HepG2 (cell line): Measurements from ENCODE around the gene TIMM8B.

Source experiments
- CTCF ChIP-seq: sonication (generic); formaldehyde crosslinking; IDR thresholded peaks from 2 replicates; pipeline ENCODE4 v1.5.0; 2020; ENCODE audit warnings: mild to moderate bottlenecking, missing genetic modification reagents, moderate library complexity
- EHMT2 ChIP-seq: fragments of 200-600 bp; sonication (generic); IDR thresholded peaks from 2 replicates; pipeline ENCODE4 v1.7.0; 2017; ENCODE audit warnings: antibody characterized with exemption, low read depth, low read length, borderline replicate concordance
- GABPA ChIP-seq, 2 experiments: IDR thresholded peaks; 2 replicates each; pipeline ENCODE4 v1.6.1; 2011 to 2016; ENCODE audit warnings: low read depth in 2 of 2, low read length in 1 of 2, missing biosample characterization in 1 of 2, missing genetic modification characterization in 1 of 2
- GTF2F1 ChIP-seq: fragments of 150-350 bp; IDR thresholded peaks from 2 replicates; pipeline ENCODE4 v1.6.1; 2014; ENCODE audit warnings: low read length
- HDAC6 ChIP-seq: fragments of 200-600 bp; sonication (generic); IDR thresholded peaks from 2 replicates; pipeline ENCODE4 v1.7.0; 2017; ENCODE audit warnings: mild to moderate bottlenecking, antibody characterized with exemption, low read length, low read depth
- HMGXB3 ChIP-seq: sonication (generic); formaldehyde crosslinking; IDR thresholded peaks from 2 replicates; pipeline ENCODE4 v1.4.0; 2020; ENCODE audit warnings: missing genetic modification reagents, borderline replicate concordance
- MYC ChIP-seq: sonication (generic); formaldehyde crosslinking; IDR thresholded peaks from 2 replicates; pipeline ENCODE4 v1.9.0; 2021; ENCODE audit warnings: missing genetic modification reagents, borderline replicate concordance
- POLR2A ChIP-seq, 2 experiments: IDR thresholded peaks; 2 replicates each; pipeline ENCODE4 v1.6.1; 2011; ENCODE audit warnings: low read depth in 2 of 2, low read length in 2 of 2, mild to moderate bottlenecking in 1 of 2, moderate library complexity in 1 of 2; ENCODE audit not compliant: insufficient read depth in 1 of 2
- REST ChIP-seq, 2 experiments: IDR thresholded peaks; 2 replicates each; pipeline ENCODE4 v1.6.1; 2011 to 2012; ENCODE audit warnings: low read length in 2 of 2, borderline replicate concordance in 1 of 2, low read depth in 1 of 2, mild to moderate bottlenecking in 1 of 2, moderate library complexity in 1 of 2
- RNF219 ChIP-seq: sonication (generic); formaldehyde crosslinking; IDR thresholded peaks from 2 replicates; pipeline ENCODE4 v1.5.0; 2020; ENCODE audit warnings: mild to moderate bottlenecking, missing genetic modification reagents
- SAFB2 ChIP-seq: sonication (generic); formaldehyde crosslinking; IDR thresholded peaks from 2 replicates; pipeline ENCODE4 v1.5.1; 2020; ENCODE audit warnings: missing genetic modification reagents, low read depth, mild to moderate bottlenecking, borderline replicate concordance
- ZNF264 ChIP-seq: sonication (generic); formaldehyde crosslinking; IDR thresholded peaks from 2 replicates; pipeline ENCODE4 v1.4.0; 2020; ENCODE audit warnings: missing genetic modification reagents

GRCh38 chr11:112037527-112037926 lies 49.0 kb downstream of the TIMM8B start:
- TF ChIP-seq RNF219 (no peak), SAFB2 (CRISPR knock-in tag) (no peak), HDAC6 (no peak), CTCF (CRISPR knock-in tag) (no peak), EHMT2 (no peak), GABPA (IDR thresholded peaks at IDR 0.05; ENCODE audit: low read depth, low read length) (no peak), GABPA (CRISPR knock-in tag; IDR thresholded peaks at IDR 0.05; ENCODE audit: low read depth) (no peak), REST (IDR thresholded peaks at IDR 0.05; ENCODE audit: borderline replicate concordance in 1 of 2, low read depth in 1 of 2, low read length in 2 of 2) (no peak), MYC (CRISPR knock-in tag) (no peak), ZNF264 (CRISPR knock-in tag) (no peak), GTF2F1 (no peak), POLR2A (IDR thresholded peaks at IDR 0.05; ENCODE audit: insufficient read depth in 1 of 2, low read depth in 2 of 2, low read length in 2 of 2) (no peak), HMGXB3 (no peak)
